Subcutaneous adipose tissue (tissue), 4 donors: ENCODE results near the gene ZBTB7C. TPM values are rescaled to one million over a fixed set of nuclear protein-coding genes. Genes with fewer than 3 reads are reported as not detected.

Experiments used
- total RNA-seq, 4 donors: library from RNA; depleted of rRNA; stranded (reverse); fragments of >200 nt; gene quantifications; one replicate each; pipeline ENCODE4 v1.1.0, GENCODE V29; 2016
- TF ChIP-seq, protein P1 (sequence below): fragments of 450-650 bp; IDR thresholded peaks from one replicate; pipeline ENCODE4 v1.5.1; 2016; ENCODE audit warnings: low read depth, mild to moderate bottlenecking, control low read depth, antibody characterized with exemption, moderate library complexity

The ZBTB7C gene
- total RNA-seq, 4 donors from 2014 or later, result 1.0 to 5.5 (median 4.4) TPM

DNA sequence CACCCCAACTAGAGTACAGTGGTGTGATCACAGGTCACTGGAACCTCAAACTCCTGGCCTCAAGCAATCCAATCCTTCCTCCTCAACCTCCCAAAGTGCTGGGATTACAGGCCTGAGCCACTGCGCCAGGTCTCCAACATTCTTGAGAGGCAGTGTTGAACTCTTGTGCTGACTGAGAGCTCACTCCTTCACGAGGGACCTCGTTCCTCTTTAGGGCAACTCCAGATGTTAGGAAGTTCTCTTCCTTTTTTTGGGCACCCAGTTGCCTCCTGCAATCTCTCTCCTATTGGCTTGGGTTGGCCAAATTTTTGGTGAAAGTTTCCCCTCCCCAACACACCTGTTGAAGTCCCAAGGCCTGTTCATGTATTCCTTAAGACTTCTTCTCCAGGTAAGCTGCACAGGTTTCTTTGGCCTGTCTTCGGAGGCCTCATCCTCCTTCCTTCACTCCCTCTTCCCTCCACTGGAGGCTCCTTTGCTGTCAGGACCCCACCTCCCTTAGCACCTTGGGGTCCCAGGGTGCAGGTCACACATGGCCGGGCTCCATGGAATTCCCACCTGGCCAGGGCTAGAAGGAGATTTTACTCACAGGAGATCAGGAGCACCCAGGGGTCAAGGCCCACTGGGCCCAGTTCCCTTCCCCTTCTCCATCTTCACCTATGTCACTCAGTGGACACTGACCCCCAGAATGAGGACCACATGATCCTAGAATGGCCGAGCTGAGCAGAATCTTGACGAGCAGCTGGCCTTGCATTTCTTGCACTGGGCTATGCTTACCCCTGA, 384.1 kb downstream of the ZBTB7C start:
- TF ChIP-seq, protein P1, sequence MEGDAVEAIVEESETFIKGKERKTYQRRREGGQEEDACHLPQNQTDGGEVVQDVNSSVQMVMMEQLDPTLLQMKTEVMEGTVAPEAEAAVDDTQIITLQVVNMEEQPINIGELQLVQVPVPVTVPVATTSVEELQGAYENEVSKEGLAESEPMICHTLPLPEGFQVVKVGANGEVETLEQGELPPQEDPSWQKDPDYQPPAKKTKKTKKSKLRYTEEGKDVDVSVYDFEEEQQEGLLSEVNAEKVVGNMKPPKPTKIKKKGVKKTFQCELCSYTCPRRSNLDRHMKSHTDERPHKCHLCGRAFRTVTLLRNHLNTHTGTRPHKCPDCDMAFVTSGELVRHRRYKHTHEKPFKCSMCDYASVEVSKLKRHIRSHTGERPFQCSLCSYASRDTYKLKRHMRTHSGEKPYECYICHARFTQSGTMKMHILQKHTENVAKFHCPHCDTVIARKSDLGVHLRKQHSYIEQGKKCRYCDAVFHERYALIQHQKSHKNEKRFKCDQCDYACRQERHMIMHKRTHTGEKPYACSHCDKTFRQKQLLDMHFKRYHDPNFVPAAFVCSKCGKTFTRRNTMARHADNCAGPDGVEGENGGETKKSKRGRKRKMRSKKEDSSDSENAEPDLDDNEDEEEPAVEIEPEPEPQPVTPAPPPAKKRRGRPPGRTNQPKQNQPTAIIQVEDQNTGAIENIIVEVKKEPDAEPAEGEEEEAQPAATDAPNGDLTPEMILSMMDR, result no peak

DNA sequence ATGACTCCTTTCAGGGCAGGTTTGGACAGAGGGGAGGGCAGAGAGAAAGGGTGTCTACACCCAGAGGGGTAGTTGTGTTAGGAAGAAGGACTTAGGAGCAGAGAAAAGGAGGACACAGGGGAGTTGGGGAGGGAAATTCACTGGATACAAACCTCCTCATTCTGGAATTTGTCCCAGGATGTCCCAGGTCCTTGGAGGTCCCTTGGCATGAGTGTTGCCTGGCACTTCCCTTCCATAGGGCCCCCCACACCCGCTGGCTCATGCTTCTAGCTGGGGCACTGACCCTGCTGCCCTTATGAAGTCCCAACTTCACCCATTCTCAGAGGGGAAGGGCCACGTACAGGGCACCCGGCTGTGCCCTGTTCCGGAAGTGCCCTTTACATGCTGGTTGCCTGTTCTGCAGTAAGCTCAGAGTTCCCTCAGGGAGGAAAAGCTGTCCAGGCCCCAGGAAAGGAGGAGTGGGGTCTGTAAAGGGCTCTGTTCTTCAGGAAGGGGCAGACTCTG, 385.1 kb downstream of the ZBTB7C start:
- TF ChIP-seq, protein P1, result no peak

DNA sequence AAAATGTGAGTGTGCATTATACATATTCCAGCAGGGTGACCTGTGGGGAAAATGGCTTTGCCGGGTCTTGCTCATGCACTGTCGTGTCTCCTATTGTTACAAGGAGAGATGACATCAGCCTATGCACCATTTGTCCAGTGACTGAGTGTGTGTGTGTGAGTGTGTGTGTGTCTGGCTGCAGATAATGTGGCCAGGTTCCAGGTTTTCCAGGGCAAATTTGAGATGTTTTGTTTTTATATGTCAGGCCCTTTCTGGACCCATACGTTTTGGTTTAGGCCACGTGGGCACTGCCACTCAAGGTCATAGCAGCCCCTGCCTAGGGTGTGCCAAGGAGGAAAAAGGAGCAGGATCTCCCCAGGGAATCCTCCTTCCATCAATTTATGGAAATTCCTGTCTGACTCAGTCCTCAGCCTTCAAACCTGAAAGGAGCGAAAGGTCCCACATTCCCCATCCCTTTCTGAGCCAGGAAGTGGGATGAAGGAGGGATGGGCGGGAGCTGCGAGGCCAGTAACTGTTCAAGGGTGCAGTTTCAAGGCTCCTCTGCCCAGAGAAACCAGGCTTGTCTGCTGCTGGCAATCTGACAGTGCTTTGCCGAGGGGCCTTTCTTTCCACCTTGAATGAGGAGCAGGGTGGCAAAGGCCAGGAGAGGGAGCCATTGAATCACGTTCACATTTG, 385.7 kb downstream of the ZBTB7C start:
- TF ChIP-seq, protein P1, result no peak

- TF ChIP-seq, protein P1, result no peak
Observed at GRCh38 chr18:48022531-48023329, 386.5 kb downstream of the ZBTB7C start.

GRCh38 chr18:48022021-48022420, 387.2 kb downstream of the ZBTB7C start:
- TF ChIP-seq, protein P1, result no peak

DNA sequence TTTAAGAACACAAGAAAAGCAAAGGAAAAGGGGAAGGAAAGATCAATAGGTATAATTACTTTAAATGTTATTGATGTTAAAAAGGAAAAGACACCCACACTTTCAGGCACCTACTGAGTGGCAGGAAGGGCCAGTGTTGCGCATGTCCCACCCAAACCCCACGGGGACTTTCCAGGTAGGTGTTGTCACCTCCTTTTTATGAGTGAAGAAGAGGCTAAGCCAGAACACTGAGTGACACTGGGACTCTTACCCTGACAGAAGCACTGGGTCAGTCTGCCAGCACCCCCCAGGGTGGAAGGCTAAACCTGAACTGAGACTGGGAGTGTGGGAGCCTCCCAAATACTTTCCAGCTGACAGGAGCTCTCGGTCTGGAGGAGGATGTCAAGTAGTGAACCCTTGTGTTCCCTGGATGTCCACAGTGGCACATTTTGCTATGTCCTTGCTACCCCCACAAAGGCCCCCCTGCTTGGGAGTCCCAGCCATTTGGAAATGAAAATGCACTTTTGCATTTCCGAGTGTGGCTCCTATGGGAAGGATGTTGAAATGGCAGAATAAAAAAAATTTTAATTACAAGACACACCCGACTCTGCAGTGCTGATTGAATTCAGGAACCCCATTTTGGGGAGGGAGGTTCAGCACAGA, 387.8 kb downstream of the ZBTB7C start:
- TF ChIP-seq, protein P1, result no peak
